ENCODE measurements around the gene RXFP2. TPM values are rescaled to one million over a fixed set of nuclear protein-coding genes. Genes with fewer than 3 reads are reported as not detected.

Gene RXFP2
- total RNA-seq, 2 donors from 2014 or later, result not detected

GRCh38 chr13:31793246-31793645, 53.9 kb downstream of the RXFP2 start:
- no peak for TF ChIP-seq POLR2A (IDR thresholded peaks at IDR 0.05)
- no peak for TF ChIP-seq CTCF (IDR thresholded peaks at IDR 0.05)

DNA sequence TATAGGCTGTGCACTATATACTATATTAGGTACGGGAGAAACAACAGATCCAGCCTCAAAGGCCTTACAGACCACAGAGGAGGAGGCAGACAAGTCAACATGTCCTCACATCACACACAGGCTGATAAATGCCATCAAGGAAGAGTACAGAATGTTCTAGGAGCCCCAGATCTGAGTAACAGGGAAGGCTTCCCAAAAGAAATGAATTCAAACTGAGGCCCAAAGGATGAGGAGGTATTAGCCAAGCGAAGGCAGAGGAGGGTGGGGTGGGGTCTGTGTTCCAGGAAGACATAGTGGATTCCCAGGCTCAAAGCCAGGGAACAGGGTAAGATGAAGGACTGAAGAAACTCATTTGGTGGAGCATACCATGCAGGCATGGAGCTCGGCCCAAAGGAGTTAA, 55.1 kb downstream of the RXFP2 start:
- DNase-seq (peak in 1 of 4 donors; percentile 21), ATAC-seq (no peak)
- TF ChIP-seq POLR2A (IDR thresholded peaks at IDR 0.05), result no peak
- TF ChIP-seq CTCF (IDR thresholded peaks at IDR 0.05), result no peak
- H3K27ac ChIP-seq, result no peak overlapping the region
- 90 to 91% methylated on average over 3 of the region's 3 CpGs for WGBS, 2 donors
- H3K27me3 ChIP-seq, result no peaks in the 10 kb centered on the region
- H3K9me3 ChIP-seq, result no peaks in the 10 kb centered on the region
- no peaks in the 10 kb centered on the region for H3K36me3 ChIP-seq (replicated peaks in 1 of 2; ENCODE audit: insufficient read depth in 1 of 2, low read depth in 2 of 2)
- no peak overlapping the region for H3K4me3 ChIP-seq
- H3K4me1 ChIP-seq, result no peaks in the 10 kb centered on the region
- intact Hi-C loops (cut with DNase I), result no loop called here

More at GRCh38 chr13:31793246-31793645, 53.9 kb downstream of the RXFP2 start:
- Histone ChIP-seq H3K27me3 (no peaks in the 10 kb centered on the region), H3K27ac (no peak overlapping the region), H3K36me3 (replicated peaks in 1 of 2; ENCODE audit: insufficient read depth in 1 of 2, low read depth in 2 of 2) (no peaks in the 10 kb centered on the region), H3K4me3 (no peak overlapping the region), H3K4me1 (no peaks in the 10 kb centered on the region), H3K9me3 (no peaks in the 10 kb centered on the region)
- intact Hi-C loops (cut with DNase I), result no loop called here
- ATAC-seq (no peak), DNase-seq (no peak)

DNA sequence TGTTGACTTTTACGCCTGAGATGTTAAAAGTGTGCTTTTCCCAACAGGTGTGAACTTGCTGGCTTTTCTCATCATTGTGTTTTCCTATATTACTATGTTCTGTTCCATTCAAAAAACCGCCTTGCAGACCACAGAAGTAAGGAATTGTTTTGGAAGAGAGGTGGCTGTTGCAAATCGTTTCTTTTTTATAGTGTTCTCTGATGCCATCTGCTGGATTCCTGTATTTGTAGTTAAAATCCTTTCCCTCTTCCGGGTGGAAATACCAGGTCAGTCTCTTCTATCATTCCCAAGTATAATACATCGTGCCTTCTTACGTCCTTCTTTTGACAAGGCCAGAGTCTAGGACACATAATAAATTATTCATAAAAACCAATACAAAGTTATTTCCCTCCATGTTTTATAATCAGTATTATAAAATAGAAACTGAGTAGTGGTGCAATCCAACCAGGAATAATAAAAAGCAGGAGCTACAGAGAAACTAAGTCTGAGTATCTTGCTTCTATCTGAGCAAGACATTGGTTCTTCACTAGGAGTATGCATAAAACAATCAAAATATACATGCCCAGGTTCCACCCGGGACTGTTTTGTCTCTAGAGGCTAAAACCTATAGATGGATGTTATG, 57.9 kb downstream of the RXFP2 start:
- H3K27ac ChIP-seq, result no peak overlapping the region
- DNase-seq (no peak), ATAC-seq (peak; percentile 35)
- no peaks in the 10 kb centered on the region for H3K9me3 ChIP-seq
- H3K27me3 ChIP-seq, result no peaks in the 10 kb centered on the region
- no peak overlapping the region for H3K4me3 ChIP-seq
- WGBS, 2 donors, result 14 to 19% methylated on average over 7 of the region's 7 CpGs
- TF ChIP-seq CTCF (IDR thresholded peaks at IDR 0.05) (peak in 6 of 7 experiments; percentile 24 to 43 (median 36)), POLR2A (IDR thresholded peaks at IDR 0.05) (no peak)
- intact Hi-C loops (cut with DNase I), result no loop called here
- H3K36me3 ChIP-seq (replicated peaks in 1 of 2; ENCODE audit: insufficient read depth in 1 of 2, low read depth in 2 of 2), result no peaks in the 10 kb centered on the region
- no peaks in the 10 kb centered on the region for H3K4me1 ChIP-seq

DNA sequence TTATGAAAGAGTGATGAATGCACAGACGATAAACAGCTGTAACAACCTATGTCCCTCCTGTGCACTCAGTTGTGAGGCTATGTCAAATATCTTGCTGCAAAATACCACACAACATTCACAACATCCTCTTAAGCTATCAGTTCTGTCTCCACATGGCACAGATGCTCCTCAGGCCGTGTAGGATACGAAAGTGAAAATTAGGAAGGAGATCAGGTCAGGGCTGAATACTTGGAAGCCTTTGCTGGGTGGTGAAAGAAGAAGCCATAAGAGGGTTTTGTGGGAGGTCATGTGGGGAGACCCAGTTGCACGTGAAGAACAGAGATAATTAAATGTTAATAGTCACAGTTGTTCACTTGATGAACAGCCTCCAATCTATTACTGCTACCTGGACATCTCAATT, 58.9 kb downstream of the RXFP2 start:
- 61 to 63% methylated on average over 3 to 4 of the region's 4 CpGs for WGBS, 2 donors
- no peak overlapping the region for H3K27ac ChIP-seq
- ATAC-seq, result no peak
- no peaks in the 10 kb centered on the region for H3K4me1 ChIP-seq
- H3K27me3 ChIP-seq, result no peaks in the 10 kb centered on the region
- H3K9me3 ChIP-seq, result no peaks in the 10 kb centered on the region
- TF ChIP-seq CTCF (IDR thresholded peaks at IDR 0.05) (no peak), POLR2A (IDR thresholded peaks at IDR 0.05) (no peak)
- no peaks in the 10 kb centered on the region for H3K36me3 ChIP-seq (replicated peaks in 1 of 2; ENCODE audit: insufficient read depth in 1 of 2, low read depth in 2 of 2)
- no peak for DNase-seq
- intact Hi-C loops (cut with DNase I), result no loop called here
- no peak overlapping the region for H3K4me3 ChIP-seq

DNA sequence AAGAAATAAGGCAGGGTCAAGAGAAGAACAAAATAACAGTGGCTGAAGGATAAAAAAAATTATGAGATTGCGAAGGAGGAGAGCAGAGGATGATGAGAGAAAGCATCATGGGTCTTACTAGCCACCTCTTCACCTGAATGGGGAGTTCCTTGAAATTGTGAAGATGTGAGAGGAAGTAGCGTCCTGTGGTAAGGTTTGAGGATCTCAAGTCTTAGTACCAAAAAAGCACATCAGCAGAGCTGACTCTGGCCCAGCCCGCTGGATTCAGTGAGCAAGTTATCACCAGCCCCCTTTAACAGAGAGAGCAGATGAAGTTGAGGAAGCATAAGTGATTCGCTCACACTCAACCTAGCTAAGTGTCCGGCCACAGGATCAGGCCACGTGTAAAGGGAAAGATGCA, 61.8 kb downstream of the RXFP2 start:
- H3K36me3 ChIP-seq (replicated peaks in 1 of 2; ENCODE audit: insufficient read depth in 1 of 2, low read depth in 2 of 2), result no peaks in the 10 kb centered on the region
- no peaks in the 10 kb centered on the region for H3K27me3 ChIP-seq
- H3K9me3 ChIP-seq, result no peaks in the 10 kb centered on the region
- 59 to 72% methylated on average over 6 of the region's 6 CpGs for WGBS, 2 donors
- no peaks in the 10 kb centered on the region for H3K4me1 ChIP-seq
- DNase-seq (no peak), ATAC-seq (no peak)
- H3K27ac ChIP-seq, result no peak overlapping the region
- H3K4me3 ChIP-seq, result no peak overlapping the region
- intact Hi-C loops (cut with DNase I), result no loop called here
- no peak for TF ChIP-seq CTCF (IDR thresholded peaks at IDR 0.05)
- TF ChIP-seq POLR2A (IDR thresholded peaks at IDR 0.05), result no peak
